Right lobe of liver (tissue), 4 donors: ENCODE results near the gene RAD50.

Experiments used
- POLR2A ChIP-seq: fragments of 450-650 bp; IDR thresholded peaks from one replicate; pipeline ENCODE4 v1.6.1; 2017; ENCODE audit warnings: antibody characterized with exemption, mild to moderate bottlenecking
- TF ChIP-seq, protein P1 (sequence below), 4 donors: fragments of 200-600 bp in 3 of 4; fragments of 450-650 bp in 1 of 4; IDR thresholded peaks; one replicate each; pipeline versions ENCODE4 v1.5.1 to v1.8.0; 2016 to 2022; ENCODE audit warnings: antibody characterized with exemption in 4 of 4, mild to moderate bottlenecking in 2 of 4
- donor health status: DM: no; HTN: no; CAD: no.
- donor health status: DM: no; HTN: no; CAD: no.
- donor health status: DM: no; HTN: yes; CAD: no.

- TF ChIP-seq, protein P1, sequence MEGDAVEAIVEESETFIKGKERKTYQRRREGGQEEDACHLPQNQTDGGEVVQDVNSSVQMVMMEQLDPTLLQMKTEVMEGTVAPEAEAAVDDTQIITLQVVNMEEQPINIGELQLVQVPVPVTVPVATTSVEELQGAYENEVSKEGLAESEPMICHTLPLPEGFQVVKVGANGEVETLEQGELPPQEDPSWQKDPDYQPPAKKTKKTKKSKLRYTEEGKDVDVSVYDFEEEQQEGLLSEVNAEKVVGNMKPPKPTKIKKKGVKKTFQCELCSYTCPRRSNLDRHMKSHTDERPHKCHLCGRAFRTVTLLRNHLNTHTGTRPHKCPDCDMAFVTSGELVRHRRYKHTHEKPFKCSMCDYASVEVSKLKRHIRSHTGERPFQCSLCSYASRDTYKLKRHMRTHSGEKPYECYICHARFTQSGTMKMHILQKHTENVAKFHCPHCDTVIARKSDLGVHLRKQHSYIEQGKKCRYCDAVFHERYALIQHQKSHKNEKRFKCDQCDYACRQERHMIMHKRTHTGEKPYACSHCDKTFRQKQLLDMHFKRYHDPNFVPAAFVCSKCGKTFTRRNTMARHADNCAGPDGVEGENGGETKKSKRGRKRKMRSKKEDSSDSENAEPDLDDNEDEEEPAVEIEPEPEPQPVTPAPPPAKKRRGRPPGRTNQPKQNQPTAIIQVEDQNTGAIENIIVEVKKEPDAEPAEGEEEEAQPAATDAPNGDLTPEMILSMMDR (IDR thresholded peaks at IDR 0.05): no peak
- TF ChIP-seq POLR2A: no peak
Observed at GRCh38 chr5:132547269-132547668, 9.5 kb upstream of the RAD50 start.
